HL-60 (cell line): ENCODE data around the gene CCR2.

Experiments
- DNase-seq, 2 experiments: peaks; one replicate each; pipeline ENCODE4 v3.0.0-alpha.2; 2010 to 2020; ENCODE audit warnings: low read depth in 1 of 2, low spot score in 1 of 2
- H3K27ac ChIP-seq: fragments of 250-450 bp; sonication (Bioruptor Pico); replicated peaks from 2 replicates; pipeline ENCODE4 v1.5.1; 2020; ENCODE audit warnings: mild to moderate bottlenecking, moderate library complexity
- H3K27me3 ChIP-seq: fragments of 250-450 bp; sonication (Bioruptor Pico); 2 replicates; pipeline ENCODE4 v1.5.1; 2021; ENCODE audit warnings: mild to moderate bottlenecking, moderate library complexity; ENCODE audit not compliant: insufficient read depth, poor library complexity, severe bottlenecking
- H3K4me3 ChIP-seq: replicated peaks from 2 replicates; pipeline ENCODE4 v1.5.1; 2011; ENCODE audit warnings: mild to moderate bottlenecking, control low read depth, low read length; ENCODE audit not compliant: insufficient read depth
- CTCF ChIP-seq: IDR thresholded peaks from one replicate; pipeline ENCODE4 v1.5.1; 2011; ENCODE audit warnings: low read length, control low read depth, inconsistent platforms; ENCODE audit not compliant: insufficient read depth
- GABPA ChIP-seq: IDR thresholded peaks from 2 replicates; pipeline ENCODE4 v1.6.1; 2012; ENCODE audit warnings: low read depth
- POLR2AphosphoS5 ChIP-seq: IDR thresholded peaks from 2 replicates; pipeline ENCODE4 v1.6.1; 2012; ENCODE audit warnings: low read depth
- REST ChIP-seq: IDR thresholded peaks from 2 replicates; pipeline ENCODE4 v1.6.1; 2012; ENCODE audit warnings: low read depth; ENCODE audit not compliant: insufficient replicate concordance
- SPI1 ChIP-seq: IDR thresholded peaks from 2 replicates; pipeline ENCODE4 v1.6.1; 2012; ENCODE audit warnings: low read depth, mild to moderate bottlenecking, borderline replicate concordance

CCR2 gene

GRCh38 chr3:46349484-46350261, 4.2 kb upstream of the CCR2 start:
- Histone ChIP-seq H3K27me3 (no peaks in the 10 kb centered on the region), H3K27ac (peak overlapping the region; percentile 28), H3K4me3 (no peak overlapping the region)
- peak in 1 of 2 experiments; percentile 45 for DNase-seq
- TF ChIP-seq SPI1 (0 out of 2 replicates have a peak, but pooled peaks have one; percentile 0), GABPA (no peak)

- H3K27me3 ChIP-seq, result no peaks in the 10 kb centered on the region
- H3K27ac ChIP-seq, result peak overlapping the region; percentile 28
- peak in 1 of 2 experiments; percentile 19 for DNase-seq
- no peak overlapping the region for H3K4me3 ChIP-seq
- no peak for TF ChIP-seq GABPA
- TF ChIP-seq REST, result no peak
- TF ChIP-seq POLR2AphosphoS5, result no peak
- no peak for TF ChIP-seq CTCF
- no peak for TF ChIP-seq SPI1
These were observed 3.7 kb upstream of the CCR2 start for GRCh38 chr3:46350262-46350565.

GRCh38 chr3:46351646-46352045, 2.3 kb upstream of the CCR2 start:
- Histone ChIP-seq H3K4me3 (no peak overlapping the region), H3K27me3 (no peaks in the 10 kb centered on the region), H3K27ac (no peak overlapping the region)
- TF ChIP-seq POLR2AphosphoS5, result no peak
- TF ChIP-seq CTCF, result no peak
- no peak for DNase-seq

GRCh38 chr3:46353090-46353489, 821 bp upstream of the CCR2 start:
- H3K27ac ChIP-seq, result no peak overlapping the region
- no peak for TF ChIP-seq CTCF
- TF ChIP-seq GABPA, result no peak
- TF ChIP-seq REST, result no peak
- no peak for TF ChIP-seq SPI1
- TF ChIP-seq POLR2AphosphoS5, result no peak
- no peak for DNase-seq
- no peaks in the 10 kb centered on the region for H3K27me3 ChIP-seq
- H3K4me3 ChIP-seq, result no peak overlapping the region
